ENCODE data around the gene CFHR1. TPM values are rescaled to one million over a fixed set of nuclear protein-coding genes. Genes with fewer than 3 reads are reported as not detected.

CFHR1 gene
- polyA plus RNA-seq, 1 of the 3 experiments (the other 2 are of a cell fraction): 0.31 TPM

GRCh38 chr1:196858811-196859210, 39.3 kb downstream of the CFHR1 start:
- no peaks in the 10 kb centered on the region for H3K9me3 ChIP-seq
- DNase-seq: no peak
- no peak for TF ChIP-seq YY1 (IDR thresholded peaks at IDR 0.05; ENCODE audit: low read depth)
- TF ChIP-seq PBX3 (IDR thresholded peaks at IDR 0.05): no peak
- TF ChIP-seq MEF2A (IDR thresholded peaks at IDR 0.05; ENCODE audit: borderline replicate concordance, low read depth): no peak
- no peak for TF ChIP-seq NRF1 (IDR thresholded peaks at IDR 0.05; ENCODE audit: low read depth, low read length)
- TF ChIP-seq TEAD4 (IDR thresholded peaks at IDR 0.05; ENCODE audit: borderline replicate concordance, insufficient read depth): no peak
- TF ChIP-seq RXRA (IDR thresholded peaks at IDR 0.05; ENCODE audit: borderline replicate concordance, low read depth): no peak
- TF ChIP-seq FOSL2 (IDR thresholded peaks at IDR 0.05; ENCODE audit: borderline replicate concordance, low read depth): no peak
- no peak for TF ChIP-seq USF1 (IDR thresholded peaks at IDR 0.05; ENCODE audit: borderline replicate concordance, low read depth)
- no peak for TF ChIP-seq TCF12 (IDR thresholded peaks at IDR 0.05)
- TF ChIP-seq SIN3A (IDR thresholded peaks at IDR 0.05; ENCODE audit: borderline replicate concordance, low read depth, low read length): no peak
- TF ChIP-seq CTCF (IDR thresholded peaks at IDR 0.05): no peak
- TF ChIP-seq ELF1 (IDR thresholded peaks at IDR 0.05): no peak
- TF ChIP-seq SMC3 (IDR thresholded peaks at IDR 0.05; ENCODE audit: low read depth, low read length): no peak
- H3K4me3 ChIP-seq (ENCODE audit: low read depth in 2 of 2, low read length in 1 of 2): no peak overlapping the region
- H3K79me2 ChIP-seq (ENCODE audit: insufficient read depth): no peaks in the 10 kb centered on the region
- no peak overlapping the region for H3K27ac ChIP-seq (ENCODE audit: low read depth in 2 of 2, low read length in 1 of 2)
- no peak overlapping the region; the same call in 1 of the 2 replicates for H2AFZ ChIP-seq (ENCODE audit: low read depth)
- no peaks in the 10 kb centered on the region for H3K4me1 ChIP-seq (ENCODE audit: control insufficient read depth in 1 of 2, insufficient read depth in 2 of 2, low read depth in 1 of 2, low read length in 1 of 2)
- ChIA-PET POLR2A (no interaction called here), CTCF (interaction anchor here (0.6 kb wide), 1 partner anchor 20 kb away, joined by 3 read pairs; no protein-coding TSS in a partner anchor)
- no peaks in the 10 kb centered on the region for H3F3A ChIP-seq (replicated peaks; ENCODE audit: insufficient read depth)
- H4K20me1 ChIP-seq (ENCODE audit: insufficient read depth): no peaks in the 10 kb centered on the region
- no peak overlapping the region for H3K4me2 ChIP-seq
- WGBS (ENCODE audit: low lambda C conversion rate): 10% methylated on average over 3 of the region's 3 CpGs
- no peaks in the 10 kb centered on the region for H3K27me3 ChIP-seq (ENCODE audit: insufficient read depth)
- no peaks in the 10 kb centered on the region for H3K9me2 ChIP-seq
- no peaks in the 10 kb centered on the region for H3K36me3 ChIP-seq (replicated peaks in 1 of 2; ENCODE audit: control insufficient read depth in 1 of 2, insufficient read depth in 2 of 2, low read length in 1 of 2)
- no peak overlapping the region for H3K9ac ChIP-seq

GRCh38 chr1:196860323-196860884, 40.9 kb downstream of the CFHR1 start:
- no peak overlapping the region for H3K4me3 ChIP-seq (ENCODE audit: low read depth in 2 of 2, low read length in 1 of 2)

More at GRCh38 chr1:196860323-196860884, 40.9 kb downstream of the CFHR1 start:
- 87% methylated on average over 1 of the region's 1 CpG for WGBS (ENCODE audit: low lambda C conversion rate)
- Histone ChIP-seq H3K9me3 (no peaks in the 10 kb centered on the region), H3K36me3 (replicated peaks in 1 of 2; ENCODE audit: control insufficient read depth in 1 of 2, insufficient read depth in 2 of 2, low read length in 1 of 2) (peaks cover 0 to 3% of the 10 kb centered on the region in 2 experiments), H3K9me2 (no peaks in the 10 kb centered on the region), H4K20me1 (ENCODE audit: insufficient read depth) (no peaks in the 10 kb centered on the region), H3K27ac (ENCODE audit: low read depth in 2 of 2, low read length in 1 of 2) (no peak overlapping the region), H3K79me2 (ENCODE audit: insufficient read depth) (no peaks in the 10 kb centered on the region), H3K27me3 (ENCODE audit: insufficient read depth) (no peaks in the 10 kb centered on the region), H3F3A (replicated peaks; ENCODE audit: insufficient read depth) (no peaks in the 10 kb centered on the region), H3K4me1 (ENCODE audit: control insufficient read depth in 1 of 2, insufficient read depth in 2 of 2, low read depth in 1 of 2, low read length in 1 of 2) (no peaks in the 10 kb centered on the region), H3K4me2 (no peak overlapping the region), H3K9ac (no peak overlapping the region), H2AFZ (ENCODE audit: low read depth) (0 out of 2 replicates have a peak overlapping the region, but pooled peaks have one; percentile 45)
- CTCF ChIA-PET: interaction anchor here (0.7 kb wide), 1 partner anchor 1933 kb away, joined by 3 read pairs; no protein-coding TSS in a partner anchor
- TF ChIP-seq NRF1 (IDR thresholded peaks at IDR 0.05; ENCODE audit: low read depth, low read length) (no peak), MEF2A (IDR thresholded peaks at IDR 0.05; ENCODE audit: borderline replicate concordance, low read depth) (no peak), JUND (IDR thresholded peaks at IDR 0.05) (no peak), MXI1 (IDR thresholded peaks at IDR 0.05; ENCODE audit: low read depth, low read length) (no peak), ZBTB33 (IDR thresholded peaks at IDR 0.05; ENCODE audit: borderline replicate concordance, low read depth) (no peak), REST (IDR thresholded peaks at IDR 0.05; ENCODE audit: low read depth, low read length) (no peak), TCF12 (IDR thresholded peaks at IDR 0.05) (no peak)
- no peak for DNase-seq
- POLR2A ChIA-PET: no interaction called here
